ENCODE results near the gene OLFM3. TPM values are rescaled to one million over a fixed set of nuclear protein-coding genes. Genes with fewer than 3 reads are reported as not detected.

Gene OLFM3
- total RNA-seq, 4 donors from 2014 or later, result not detected

- DNase-seq (ENCODE audit: low spot score in 2 of 2), result no peak
- TF ChIP-seq POLR2A (IDR thresholded peaks at IDR 0.05) (no peak), CTCF (IDR thresholded peaks at IDR 0.05) (no peak)
- intact Hi-C loops (cut with DNase I; ENCODE audit: low total_unique reads), result no loop called here
- H3K4me3 ChIP-seq (ENCODE audit: low read depth, poor library complexity, severe bottlenecking), result no peak overlapping the region
- 6 to 9% methylated on average over 20 of the region's 20 CpGs for WGBS, 2 donors
Observed at GRCh38 chr1:101995984-101996745, 561 bp downstream of the OLFM3 start.

- intact Hi-C loops (cut with DNase I; ENCODE audit: low total_unique reads), result no loop called here
- WGBS, 2 donors, result 41 to 48% methylated on average over 3 of the region's 3 CpGs
- TF ChIP-seq CTCF (IDR thresholded peaks at IDR 0.05), result no peak
- TF ChIP-seq POLR2A (IDR thresholded peaks at IDR 0.05), result no peak
- no peak overlapping the region for H3K4me3 ChIP-seq (ENCODE audit: low read depth, poor library complexity, severe bottlenecking)
- no peak for DNase-seq (ENCODE audit: low spot score in 2 of 2)
Observed at GRCh38 chr1:101993710-101994109, 3.0 kb downstream of the OLFM3 start.

- no peak for TF ChIP-seq CTCF (IDR thresholded peaks at IDR 0.05)
- no peak for TF ChIP-seq POLR2A (IDR thresholded peaks at IDR 0.05)
- intact Hi-C loops (cut with DNase I; ENCODE audit: low total_unique reads), result no loop called here
- 67 to 68% methylated on average over 5 of the region's 5 CpGs for WGBS, 2 donors
- no peak for DNase-seq (ENCODE audit: low spot score in 2 of 2)
- no peak overlapping the region for H3K4me3 ChIP-seq (ENCODE audit: low read depth, poor library complexity, severe bottlenecking)
Observed at GRCh38 chr1:101992821-101993575, 3.7 kb downstream of the OLFM3 start.

GRCh38 chr1:101980974-101981373 is 15.8 kb downstream of the OLFM3 start:
- no peak overlapping the region for H3K4me3 ChIP-seq (ENCODE audit: low read depth, poor library complexity, severe bottlenecking)
- DNase-seq (ENCODE audit: low spot score in 2 of 2), result no peak
- 17 to 30% methylated on average over 2 of the region's 2 CpGs for WGBS, 2 donors
- intact Hi-C loops (cut with DNase I; ENCODE audit: low total_unique reads), result no loop called here
- TF ChIP-seq POLR2A (IDR thresholded peaks at IDR 0.05), result no peak
- TF ChIP-seq CTCF (IDR thresholded peaks at IDR 0.05), result no peak

GRCh38 chr1:101977266-101977665 is 19.5 kb downstream of the OLFM3 start:
- 86 to 87% methylated on average over 3 of the region's 3 CpGs for WGBS, 2 donors

More at GRCh38 chr1:101977266-101977665, 19.5 kb downstream of the OLFM3 start:
- DNase-seq (ENCODE audit: low spot score in 2 of 2), result no peak
- intact Hi-C loops (cut with DNase I; ENCODE audit: low total_unique reads), result no loop called here
- TF ChIP-seq CTCF (IDR thresholded peaks at IDR 0.05) (no peak), POLR2A (IDR thresholded peaks at IDR 0.05) (no peak)
- H3K4me3 ChIP-seq (ENCODE audit: low read depth, poor library complexity, severe bottlenecking), result no peak overlapping the region

Measured in lower leg skin (tissue), 4 donors.